GM21717 (cell line): Measurements from ENCODE around the gene KCNIP1.

Experiments
- ATAC-seq: cut with Tn5 transposase; IDR thresholded peaks from one replicate; pipeline ENCODE4 v1.9.1; 2021; ENCODE audit warnings: mild to moderate bottlenecking, moderate library complexity; ENCODE audit not compliant: unreplicated experiment

Gene KCNIP1

GRCh38 chr5:170589643-170590042 lies 85.8 kb downstream of the KCNIP1 start:
- no peak for ATAC-seq

GRCh38 chr5:170590566-170590965 lies 86.7 kb downstream of the KCNIP1 start:
- ATAC-seq, result no peak

- ATAC-seq, result no peak
These were observed 87.2 kb downstream of the KCNIP1 start for GRCh38 chr5:170591054-170591453.

GRCh38 chr5:170596482-170597044 lies 92.7 kb downstream of the KCNIP1 start:
- no peak for ATAC-seq

GRCh38 chr5:170597109-170597751 lies 93.4 kb downstream of the KCNIP1 start:
- peak; percentile 82 for ATAC-seq

GRCh38 chr5:170597872-170598271 lies 94.1 kb downstream of the KCNIP1 start:
- ATAC-seq, result no peak

- no peak for ATAC-seq
These were observed 95.9 kb downstream of the KCNIP1 start for GRCh38 chr5:170599756-170600155.

- no peak for ATAC-seq
These were observed 97.8 kb downstream of the KCNIP1 start for GRCh38 chr5:170601619-170602018.

GRCh38 chr5:170603109-170603508 lies 99.3 kb downstream of the KCNIP1 start:
- ATAC-seq, result no peak

- no peak for ATAC-seq
These were observed 100.1 kb downstream of the KCNIP1 start for GRCh38 chr5:170603578-170604565.

GRCh38 chr5:170606941-170607340 lies 103.1 kb downstream of the KCNIP1 start:
- ATAC-seq, result no peak

- ATAC-seq, result no peak
These were observed 107.8 kb downstream of the KCNIP1 start for GRCh38 chr5:170611449-170612090.

- no peak for ATAC-seq
These were observed 108.4 kb downstream of the KCNIP1 start for GRCh38 chr5:170612256-170612678.

GRCh38 chr5:170614065-170614490 lies 110.3 kb downstream of the KCNIP1 start:
- ATAC-seq, result no peak

GRCh38 chr5:170614720-170615119 lies 110.9 kb downstream of the KCNIP1 start:
- no peak for ATAC-seq

- no peak for ATAC-seq
These were observed 114.0 kb downstream of the KCNIP1 start for GRCh38 chr5:170617533-170618490.

- ATAC-seq, result peak; percentile 76
These were observed 116.0 kb downstream of the KCNIP1 start for GRCh38 chr5:170619869-170620268.

GRCh38 chr5:170622933-170623332 lies 119.1 kb downstream of the KCNIP1 start:
- ATAC-seq, result no peak

- ATAC-seq, result no peak
These were observed 119.9 kb downstream of the KCNIP1 start for GRCh38 chr5:170623576-170624181.
